GM23248 (cell line): ENCODE data around the gene TRMT2A. TPM values are rescaled to one million over a fixed set of nuclear protein-coding genes. Genes with fewer than 3 reads are reported as not detected.

Experiments used
- DNase-seq: peaks from one replicate; pipeline ENCODE4 v3.0.0-alpha.2; 2015
- H2AFZ ChIP-seq: fragments of 200-600 bp; sonication (generic); 2 replicates; pipeline ENCODE4 v1.6.1; 2016; ENCODE audit warnings: antibody characterized with exemption
- H3F3A ChIP-seq: fragments of 200-600 bp; sonication (generic); 2 replicates; pipeline ENCODE4 v1.6.1; 2016; ENCODE audit warnings: mild to moderate bottlenecking, antibody characterized with exemption, mixed run types; ENCODE audit not compliant: insufficient read depth
- H3K27ac ChIP-seq: fragments of 200-600 bp; sonication (generic); 2 replicates; pipeline ENCODE4 v1.5.1; 2016; ENCODE audit warnings: mild to moderate bottlenecking
- H3K27me3 ChIP-seq: fragments of 200-600 bp; sonication (generic); replicated peaks from 2 replicates; pipeline ENCODE4 v1.6.1; 2016; ENCODE audit warnings: mild to moderate bottlenecking; ENCODE audit not compliant: insufficient read depth
- H3K36me3 ChIP-seq: fragments of 200-600 bp; sonication (generic); 2 replicates; pipeline ENCODE4 v1.6.1; 2016; ENCODE audit warnings: low read depth, mild to moderate bottlenecking
- H3K4me1 ChIP-seq: fragments of 200-600 bp; sonication (generic); 2 replicates; pipeline ENCODE4 v1.6.1; 2016; ENCODE audit warnings: mild to moderate bottlenecking; ENCODE audit not compliant: insufficient read depth
- H3K4me2 ChIP-seq: fragments of 200-600 bp; sonication (generic); one replicate; pipeline ENCODE4 v1.6.1; 2016; ENCODE audit warnings: mild to moderate bottlenecking; ENCODE audit not compliant: unreplicated experiment
- H3K4me3 ChIP-seq: fragments of 200-600 bp; sonication (generic); 2 replicates; pipeline ENCODE4 v1.5.1; 2016; ENCODE audit warnings: mild to moderate bottlenecking
- H3K79me2 ChIP-seq: fragments of 200-600 bp; sonication (generic); 2 replicates; pipeline ENCODE4 v1.6.1; 2016; ENCODE audit warnings: mild to moderate bottlenecking; ENCODE audit not compliant: insufficient read depth
- H3K9ac ChIP-seq: fragments of 200-600 bp; sonication (generic); 2 replicates; pipeline ENCODE4 v1.6.1; 2016; ENCODE audit warnings: mild to moderate bottlenecking
- H3K9me2 ChIP-seq: fragments of 200-600 bp; sonication (generic); 2 replicates; pipeline ENCODE4 v1.6.1; 2016; ENCODE audit warnings: mixed run types, mild to moderate bottlenecking, moderate library complexity; ENCODE audit not compliant: insufficient read depth
- H3K9me3 ChIP-seq: fragments of 200-600 bp; sonication (generic); one replicate; pipeline ENCODE4 v1.6.1; 2017; ENCODE audit warnings: low read depth
- H4K20me1 ChIP-seq: fragments of 200-600 bp; sonication (generic); 2 replicates; pipeline ENCODE4 v1.6.0; 2016; ENCODE audit not compliant: insufficient read depth
- EZH2 ChIP-seq: fragments of 200-600 bp; sonication (generic); IDR thresholded peaks from 2 replicates; pipeline ENCODE4 v1.6.1; 2018; ENCODE audit warnings: antibody characterized with exemption, mild to moderate bottlenecking; ENCODE audit not compliant: insufficient read depth, poor library complexity, severe bottlenecking
- EZH2phosphoT487 ChIP-seq: fragments of 200-600 bp; sonication (generic); IDR thresholded peaks from 2 replicates; pipeline ENCODE4 v1.6.1; 2018; ENCODE audit warnings: antibody characterized with exemption, moderate library complexity, mild to moderate bottlenecking, low read depth; ENCODE audit not compliant: insufficient read depth
- WGBS, 2 experiments: methylation state at CpG; one replicate each; pipeline ENCODE4 v1.1.6; 2015 to 2017; ENCODE audit warnings: low lambda C conversion rate in 2 of 2, low coverage in 1 of 2; ENCODE audit errors: missing lambda C conversion rate in 2 of 2; 5-methylcytosine and 5-hydroxymethylcytosine counted together
- in situ Hi-C: fragments of 300-500 bp; cut with MboI; formaldehyde crosslinking; loops from 2 replicates; pipeline ENCODE4 v1.15.0; 2020
- polyA plus RNA-seq: library from polyadenylated mRNA; unstranded; fragments of >200 nt; fragmentation: Nextera tagmentation; extraction: Ambion mirVana; gene quantifications from 2 replicates; pipeline ENCODE4 v1.2.1, GENCODE V29; 2016
- total RNA-seq: library from RNA; depleted of rRNA; stranded (reverse); fragments of >200 nt; shearing (Covaris generic); gene quantifications from 2 replicates; pipeline ENCODE4 v1.2.3, GENCODE V29; 2014

The TRMT2A gene
- total and polyA plus RNA-seq, 2 experiments from 2014 or later = 42.2 to 72.0 TPM

DNA sequence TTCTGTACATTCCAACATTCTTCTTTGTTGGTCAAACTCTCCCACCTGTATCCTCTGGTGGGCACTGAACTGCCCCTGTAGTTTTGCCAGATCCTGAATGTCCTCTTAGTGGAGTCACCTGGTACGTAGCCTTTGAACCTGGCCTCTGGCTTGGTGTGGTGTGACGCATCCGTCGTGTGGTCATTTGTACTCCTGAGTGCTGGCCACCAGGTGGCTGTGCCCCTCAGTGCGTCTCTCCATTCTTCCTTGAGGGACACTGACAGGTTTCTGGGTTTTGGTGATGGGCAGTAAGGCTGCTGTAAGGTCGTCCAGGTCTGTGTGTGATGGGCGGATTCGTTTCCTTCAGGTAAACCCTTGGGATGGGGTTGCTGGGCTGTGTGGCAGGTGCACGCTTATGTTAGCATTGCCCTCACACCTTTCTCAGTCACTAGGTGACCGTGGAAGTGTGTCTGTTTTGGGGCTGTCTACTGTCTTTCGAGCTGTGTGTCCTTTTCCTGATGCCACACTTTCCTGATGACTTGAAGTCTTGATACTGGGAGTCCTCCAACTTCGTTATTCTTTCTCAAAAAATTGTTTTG is 14.7 kb downstream of the TRMT2A start:
- Histone ChIP-seq H3K9me3 (no peaks in the 10 kb centered on the region), H2AFZ (no peak overlapping the region), H3K27ac (no peak overlapping the region), H3K27me3 (no peaks in the 10 kb centered on the region), H4K20me1 (no peaks in the 10 kb centered on the region), H3K9me2 (no peaks in the 10 kb centered on the region), H3K4me1 (no peaks in the 10 kb centered on the region), H3K9ac (no peak overlapping the region), H3K4me2 (no peak overlapping the region), H3F3A (0 out of 2 replicates have a peak, but pooled peaks cover under 1% of the 10 kb centered on the region), H3K4me3 (no peak overlapping the region), H3K36me3 (peaks cover 26% of the 10 kb centered on the region), H3K79me2 (peaks cover 83% of the 10 kb centered on the region)
- no peak for DNase-seq
- in situ Hi-C loops = no loop called here
- 94 to 96% methylated on average over 12 of the region's 12 CpGs for WGBS, 2 experiments
- TF ChIP-seq EZH2phosphoT487 = no peak
- no peak for TF ChIP-seq EZH2

DNA sequence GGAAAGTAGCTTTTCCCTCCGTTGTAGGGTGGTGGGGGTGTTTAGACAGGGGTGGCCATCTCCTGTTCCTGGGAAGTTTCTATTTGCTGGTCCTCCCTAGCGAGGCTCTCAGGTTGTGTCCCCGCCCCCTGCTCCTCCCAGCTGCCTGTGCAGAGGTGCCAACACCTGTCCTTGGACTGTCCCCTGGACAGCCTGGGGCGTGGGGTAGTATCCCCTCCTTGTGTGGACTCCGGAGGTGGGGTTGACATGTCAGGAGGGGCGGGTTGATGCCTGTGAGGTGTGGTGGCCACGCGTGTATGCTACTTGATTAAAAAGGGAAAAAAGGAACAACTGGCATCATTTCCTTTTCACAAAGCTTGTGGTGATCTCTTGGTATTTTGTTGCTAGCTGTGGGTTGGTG is 15.4 kb downstream of the TRMT2A start:
- Histone ChIP-seq H3K36me3 (peaks cover 31% of the 10 kb centered on the region), H3K79me2 (peaks cover 90% of the 10 kb centered on the region), H3K27ac (no peak overlapping the region), H3K4me3 (no peak overlapping the region), H3F3A (peaks cover 7% of the 10 kb centered on the region; the same call in 1 of the 2 replicates), H3K4me1 (no peaks in the 10 kb centered on the region), H2AFZ (no peak overlapping the region), H3K9me2 (no peaks in the 10 kb centered on the region), H3K9ac (no peak overlapping the region), H4K20me1 (no peaks in the 10 kb centered on the region), H3K9me3 (no peaks in the 10 kb centered on the region), H3K4me2 (no peak overlapping the region), H3K27me3 (no peaks in the 10 kb centered on the region)
- 88 to 89% methylated on average over 8 of the region's 8 CpGs for WGBS, 2 experiments
- TF ChIP-seq EZH2phosphoT487 = no peak
- TF ChIP-seq EZH2 = no peak
- no peak for DNase-seq
- in situ Hi-C loops = no loop called here

DNA sequence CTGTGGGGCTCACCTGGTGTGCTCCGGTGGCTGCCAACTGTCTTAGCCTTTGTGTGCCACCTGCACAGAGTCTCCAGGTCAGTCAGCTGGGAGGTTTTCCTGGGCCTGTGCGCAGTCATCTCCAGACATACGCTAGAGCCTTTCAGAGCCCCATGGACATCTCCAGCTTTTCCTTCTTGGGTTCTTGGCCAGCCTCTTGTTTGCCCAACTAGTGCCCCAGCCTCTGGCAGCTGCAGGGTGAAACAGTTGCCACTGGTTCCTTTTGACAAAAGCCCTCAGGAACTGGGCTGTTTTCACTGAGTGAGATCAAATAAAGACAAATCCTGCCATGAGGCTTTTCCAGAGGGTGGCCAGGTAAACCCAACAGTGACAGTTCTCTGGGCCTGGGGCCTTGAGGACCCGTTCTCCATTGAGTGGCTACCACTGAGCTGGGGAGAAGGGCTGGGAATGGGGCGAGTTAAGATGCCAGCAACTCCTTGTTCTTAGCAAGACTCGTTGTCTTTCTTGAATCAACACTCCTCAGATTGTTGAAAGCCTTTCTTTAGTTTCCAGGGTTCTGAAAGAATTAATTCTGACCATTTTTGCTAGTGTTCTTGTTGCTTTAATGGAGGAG is 17.8 kb downstream of the TRMT2A start:
- H3K27me3 ChIP-seq = no peaks in the 10 kb centered on the region
- no peak overlapping the region for H3K27ac ChIP-seq
- no peaks in the 10 kb centered on the region for H4K20me1 ChIP-seq
- 99 to 100% methylated on average over 6 of the region's 6 CpGs for WGBS, 2 experiments
- no peak for DNase-seq
- H3K4me2 ChIP-seq = no peak overlapping the region
- H3K9me3 ChIP-seq = no peaks in the 10 kb centered on the region
- TF ChIP-seq EZH2 (no peak), EZH2phosphoT487 (no peak)
- H3K4me3 ChIP-seq = no peak overlapping the region
- in situ Hi-C loops = no loop called here
- no peaks in the 10 kb centered on the region for H3K4me1 ChIP-seq
- peaks cover 49% of the 10 kb centered on the region for H3K36me3 ChIP-seq
- H3K79me2 ChIP-seq = peaks cover 93% of the 10 kb centered on the region
- no peak overlapping the region for H3K9ac ChIP-seq
- H3K9me2 ChIP-seq = no peaks in the 10 kb centered on the region
- peaks cover 9% of the 10 kb centered on the region; the same call in 1 of the 2 replicates for H3F3A ChIP-seq
- H2AFZ ChIP-seq = no peak overlapping the region

DNA sequence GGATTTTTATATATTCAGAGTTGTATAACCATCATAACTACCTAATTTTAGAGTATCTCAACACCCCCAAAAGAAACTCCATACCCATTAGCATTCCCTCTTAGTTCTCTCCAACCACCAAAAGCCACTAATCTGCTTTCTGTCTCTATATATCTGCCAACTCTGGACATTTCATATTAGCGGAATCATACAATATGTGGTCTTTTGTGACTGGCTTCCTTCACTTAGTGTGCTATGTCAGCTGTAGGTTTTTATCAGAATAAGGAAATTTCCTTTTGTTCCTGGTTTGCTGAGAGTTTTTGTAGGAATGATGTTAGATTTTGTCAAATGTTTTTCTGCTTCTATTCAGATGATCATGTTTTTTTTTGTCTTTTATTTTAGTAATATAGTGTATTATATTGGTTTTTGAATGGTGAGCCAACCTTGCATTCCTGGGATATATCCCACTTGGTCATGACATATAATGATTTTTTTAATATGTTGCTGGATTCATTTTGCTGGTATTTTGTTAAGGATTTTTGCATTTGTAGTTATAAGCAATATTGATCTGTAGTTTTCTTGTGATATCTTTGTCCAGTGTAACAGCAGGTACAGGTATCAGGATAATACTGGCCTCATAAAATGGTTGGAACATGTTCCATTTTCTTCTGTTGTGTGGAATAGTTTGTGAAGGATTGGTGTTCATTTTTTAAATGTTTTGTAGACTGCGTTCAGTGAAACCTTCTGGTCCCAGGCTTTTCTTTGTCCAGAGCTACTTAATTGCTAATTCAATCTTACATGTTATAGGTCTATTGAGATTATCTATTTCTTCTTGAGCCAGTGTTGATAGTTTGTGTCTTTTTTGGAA is 20.2 kb downstream of the TRMT2A start:
- H3K36me3 ChIP-seq = peaks cover 52% of the 10 kb centered on the region
- no peak overlapping the region for H3K9ac ChIP-seq
- peaks cover 9% of the 10 kb centered on the region; the same call in 1 of the 2 replicates for H3F3A ChIP-seq
- no peaks in the 10 kb centered on the region for H3K9me3 ChIP-seq
- H3K27ac ChIP-seq = no peak overlapping the region
- peaks cover 88% of the 10 kb centered on the region for H3K79me2 ChIP-seq
- no peaks in the 10 kb centered on the region for H3K27me3 ChIP-seq
- H3K4me2 ChIP-seq = no peak overlapping the region
- 97 to 98% methylated on average over 2 of the region's 2 CpGs for WGBS, 2 experiments
- no peaks in the 10 kb centered on the region for H3K9me2 ChIP-seq
- DNase-seq = no peak
- in situ Hi-C loops = no loop called here
- H4K20me1 ChIP-seq = no peaks in the 10 kb centered on the region
- H2AFZ ChIP-seq = no peak overlapping the region
- H3K4me1 ChIP-seq = no peaks in the 10 kb centered on the region
- no peak for TF ChIP-seq EZH2phosphoT487
- no peak for TF ChIP-seq EZH2
- H3K4me3 ChIP-seq = no peak overlapping the region
